ENCODE measurements around the gene SCML1.
A peak's percentile ranks its signal among the peaks of the same experiment; 100 is the strongest.
"Not testable (repeated sequence)": the region's sequence is repeated elsewhere in the genome, so short reads cannot be mapped to it uniquely, and the experiment has no call there.

SCML1 gene

GRCh38 chrX:17786554-17787347, 49.5 kb downstream of the SCML1 start:
- not testable (repeated sequence) for H3K4me3 ChIP-seq (ENCODE audit: low read depth, low read length); DNase-seq (ENCODE audit: low read depth)

- no peak overlapping the region for H3K4me3 ChIP-seq (ENCODE audit: low read depth, low read length)
These were observed 50.3 kb downstream of the SCML1 start for GRCh38 chrX:17787557-17787956.

GRCh38 chrX:17788439-17788838, 51.1 kb downstream of the SCML1 start:
- peak; percentile 1 for DNase-seq (ENCODE audit: low read depth)
- no peak overlapping the region for H3K4me3 ChIP-seq (ENCODE audit: low read depth, low read length)

More at GRCh38 chrX:17787557-17787956, 50.3 kb downstream of the SCML1 start:
- DNase-seq (ENCODE audit: low read depth), result no peak

GRCh38 chrX:17788956-17789562, 51.8 kb downstream of the SCML1 start:
- no peak for DNase-seq (ENCODE audit: low read depth)

GRCh38 chrX:17792826-17793225, 55.5 kb downstream of the SCML1 start:
- H3K4me3 ChIP-seq (ENCODE audit: low read depth, low read length), result no peak overlapping the region
- no peak for DNase-seq (ENCODE audit: low read depth)

More at GRCh38 chrX:17788956-17789562, 51.8 kb downstream of the SCML1 start:
- H3K4me3 ChIP-seq (ENCODE audit: low read depth, low read length), result no peak overlapping the region

GRCh38 chrX:17798921-17799320, 61.6 kb downstream of the SCML1 start:
- H3K4me3 ChIP-seq (ENCODE audit: low read depth, low read length), result no peak overlapping the region
- no peak for DNase-seq (ENCODE audit: low read depth)

GRCh38 chrX:17801431-17801830, 64.1 kb downstream of the SCML1 start:
- DNase-seq (ENCODE audit: low read depth), result no peak
- H3K4me3 ChIP-seq (ENCODE audit: low read depth, low read length), result no peak overlapping the region

- H3K4me3 ChIP-seq (ENCODE audit: low read depth, low read length), result no peak overlapping the region
- DNase-seq (ENCODE audit: low read depth), result no peak
These were observed 65.5 kb downstream of the SCML1 start for GRCh38 chrX:17802756-17803155.

- DNase-seq (ENCODE audit: low read depth), result no peak
- no peak overlapping the region for H3K4me3 ChIP-seq (ENCODE audit: low read depth, low read length)
These were observed 66.2 kb downstream of the SCML1 start for GRCh38 chrX:17803449-17803848.
